Jurkat, Clone E6-1 (cell line): ENCODE results near the gene FAM170B.

ENCODE experiments used
- DNase-seq: peaks from one replicate; pipeline ENCODE4 v3.0.0-alpha.2; 2011; ENCODE audit warnings: low read depth, low spot score
- H3K4me3 ChIP-seq: 2 replicates; pipeline ENCODE4 v1.5.1; 2011; ENCODE audit warnings: mild to moderate bottlenecking, low read length, control low read depth, moderate library complexity

The FAM170B gene

DNA sequence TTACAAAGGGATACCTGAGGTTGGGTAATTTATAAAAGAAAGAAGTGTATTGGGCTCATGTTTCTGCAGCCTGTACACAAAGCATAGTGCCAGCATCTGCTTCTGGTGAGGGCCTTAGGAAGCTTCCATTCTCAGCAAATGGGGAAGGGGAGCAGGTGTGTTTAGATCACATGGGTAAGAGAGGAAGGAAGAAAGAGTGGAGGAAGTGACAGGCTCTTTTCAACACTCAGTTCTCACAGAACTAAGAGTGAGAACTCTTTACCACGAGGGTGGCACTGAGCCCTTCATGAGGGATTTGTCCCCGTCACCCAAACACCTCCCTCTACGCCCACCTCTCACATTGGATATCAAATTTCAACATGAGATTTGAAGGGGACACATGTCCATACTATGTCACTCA lies 506 bp upstream of the FAM170B start:
- DNase-seq, result peak; percentile 15
- no peak overlapping the region for H3K4me3 ChIP-seq

DNA sequence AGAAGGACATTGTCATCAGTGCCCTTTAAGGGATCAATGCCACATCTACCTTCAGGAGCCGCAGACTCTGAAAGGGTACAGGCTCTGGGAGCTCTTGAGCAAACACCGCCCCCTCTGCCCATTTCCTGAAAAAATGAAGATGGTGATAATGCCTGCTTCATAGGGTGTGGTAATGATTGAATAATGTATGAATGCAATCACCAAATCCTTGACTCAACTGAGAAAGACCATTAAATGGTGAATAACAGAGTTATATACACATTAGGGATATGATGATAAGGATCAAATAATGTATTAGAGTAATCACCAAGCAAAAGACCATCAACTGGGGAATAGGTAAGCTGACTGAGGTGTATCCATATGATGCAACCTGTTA lies 1.5 kb downstream of the FAM170B start:
- no peak overlapping the region for H3K4me3 ChIP-seq
- DNase-seq, result no peak

DNA sequence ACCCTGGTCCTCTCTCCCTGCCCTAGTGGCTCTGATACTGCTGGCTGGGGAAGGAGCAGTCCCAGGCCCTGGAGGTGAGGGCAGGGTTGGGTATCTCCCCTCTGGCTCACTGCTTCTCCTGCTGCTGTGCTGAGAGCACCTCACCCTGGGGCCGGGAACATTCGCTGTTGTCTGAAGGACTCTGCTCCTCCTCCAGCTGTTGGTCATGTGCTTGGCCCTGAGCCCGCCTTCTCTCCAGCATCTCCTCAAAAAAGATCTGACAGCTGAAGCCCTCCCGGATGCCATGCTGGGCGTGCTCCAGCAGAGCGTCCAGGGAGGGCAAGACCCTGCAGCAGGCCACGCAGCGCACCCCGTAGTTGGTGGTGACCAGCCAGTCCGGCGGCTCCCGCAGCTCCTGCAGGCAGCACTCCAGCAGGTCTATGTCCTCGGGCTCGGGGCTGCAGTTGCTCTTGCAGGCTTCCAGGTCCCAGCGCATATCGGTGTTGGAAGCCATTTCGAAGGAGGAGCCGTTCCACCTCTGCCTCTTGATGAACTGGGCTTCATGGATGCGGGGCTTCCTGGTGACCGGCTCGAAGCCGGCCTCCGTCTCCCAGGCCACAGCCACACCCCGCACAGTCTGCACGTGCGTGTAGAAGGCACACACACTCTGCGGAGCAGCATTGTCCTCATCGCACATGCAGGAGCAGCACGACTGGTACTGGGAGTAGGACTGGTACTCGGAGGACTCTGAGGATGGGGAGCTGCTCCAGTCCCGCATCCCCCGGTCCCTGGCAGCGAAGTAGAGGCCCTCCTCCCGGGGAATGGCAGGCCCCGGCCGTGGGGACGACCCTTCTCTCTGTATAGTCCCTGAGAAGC lies 2.1 kb downstream of the FAM170B start:
- H3K4me3 ChIP-seq, result no peak overlapping the region
- no peak for DNase-seq

DNA sequence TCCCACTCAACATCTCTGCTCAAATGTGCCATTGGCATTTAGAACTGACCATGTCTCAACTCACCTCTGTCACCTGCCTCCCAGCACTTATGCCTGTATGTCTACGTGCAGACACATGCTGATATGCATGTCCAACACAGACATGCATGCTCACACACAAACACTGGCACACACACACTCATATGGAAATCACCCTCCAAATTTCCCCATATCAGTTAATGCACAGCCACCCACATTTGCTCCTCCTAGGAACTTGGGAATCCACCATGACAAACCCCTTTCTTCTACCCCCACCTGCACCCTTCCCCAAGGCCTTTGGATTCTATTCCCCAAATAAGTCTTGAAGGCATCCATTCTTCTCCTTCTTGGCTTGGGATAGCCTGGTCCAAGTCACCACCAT lies 4.4 kb downstream of the FAM170B start:
- no peak for DNase-seq
- no peak overlapping the region for H3K4me3 ChIP-seq

DNA sequence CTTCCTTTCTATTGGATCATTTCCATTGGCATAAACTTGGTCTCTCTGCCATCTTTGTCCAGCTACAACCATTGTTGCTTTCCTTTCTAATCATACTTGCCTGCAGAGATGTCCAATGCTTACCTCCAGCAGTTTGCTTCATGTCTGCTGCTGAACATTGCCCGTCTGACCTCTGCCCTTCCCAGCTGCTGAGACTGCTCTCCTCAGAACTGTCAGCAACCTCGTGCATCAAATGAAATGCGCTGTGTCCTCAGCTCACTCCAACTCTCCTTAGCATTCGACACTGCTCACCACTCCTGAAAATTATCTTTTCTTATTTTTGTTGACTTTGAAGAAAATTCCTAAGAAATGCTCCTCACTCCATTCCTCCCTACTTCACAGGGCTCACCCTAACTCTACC lies 5.0 kb downstream of the FAM170B start:
- DNase-seq, result no peak
- no peak overlapping the region for H3K4me3 ChIP-seq

DNA sequence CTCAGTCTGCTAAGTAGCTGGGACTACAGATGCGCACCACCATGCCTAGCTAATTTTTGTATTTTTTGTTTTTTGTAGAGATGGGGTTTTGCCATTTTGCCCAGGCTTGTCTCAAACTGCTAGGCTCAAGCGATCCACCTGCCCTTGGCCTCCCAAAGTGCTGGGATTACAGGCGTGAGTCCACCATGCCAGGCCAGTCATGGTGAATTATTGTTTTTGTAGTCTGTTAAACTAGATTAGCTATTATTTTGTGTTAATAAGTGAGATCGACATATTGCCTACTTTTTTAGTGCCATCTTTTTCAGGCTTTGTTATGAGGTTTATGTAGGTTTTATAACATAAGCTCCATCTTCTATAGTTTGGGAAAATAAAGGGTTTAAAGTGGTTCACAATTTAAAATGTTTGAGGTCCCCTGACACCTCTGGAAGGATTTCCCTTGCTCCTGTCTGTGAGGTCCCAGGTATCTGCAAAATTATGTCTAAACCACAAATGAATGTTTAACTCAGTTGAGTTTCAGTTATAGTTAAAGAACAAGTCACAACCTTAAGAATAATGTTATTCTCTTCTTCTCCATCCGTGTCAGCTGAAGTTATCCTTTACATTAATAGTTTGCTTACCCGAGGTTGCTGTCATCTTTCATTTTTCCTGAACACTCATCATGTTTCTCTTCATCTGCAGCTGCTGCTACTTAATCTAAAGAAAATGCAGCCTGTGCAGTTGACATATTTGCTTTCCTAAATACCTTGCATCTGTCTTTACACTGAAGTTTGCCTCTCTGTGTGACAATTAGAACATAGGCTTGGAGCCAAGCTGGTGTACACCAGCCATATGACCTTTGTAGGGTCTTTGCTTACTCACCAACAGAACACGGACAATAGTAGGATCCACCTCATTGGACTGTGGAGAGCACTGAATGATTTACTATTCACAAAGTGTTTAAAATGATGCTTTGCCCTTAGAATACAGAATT lies 9.6 kb downstream of the FAM170B start:
- DNase-seq, result no peak
- no peak overlapping the region for H3K4me3 ChIP-seq

DNA sequence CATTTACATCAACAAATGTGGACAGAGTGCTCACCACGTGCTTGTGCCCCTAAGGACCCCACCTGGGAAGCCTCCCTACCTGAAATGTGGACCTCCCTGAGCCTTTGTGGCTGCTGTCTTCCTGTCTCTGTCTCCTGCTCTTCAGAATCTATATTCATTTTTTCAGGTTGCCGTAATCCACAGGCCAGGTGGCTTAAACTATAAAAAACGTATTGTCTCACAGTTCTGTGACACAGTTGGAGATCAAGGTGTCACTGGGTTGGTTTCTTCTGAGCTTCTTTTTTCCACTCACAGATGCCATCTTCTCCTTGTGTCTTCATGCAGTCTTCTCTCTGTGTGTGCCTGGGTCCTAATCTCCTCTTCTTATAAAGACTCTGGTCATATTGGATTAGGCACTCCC lies 12.9 kb downstream of the FAM170B start:
- H3K4me3 ChIP-seq, result no peak overlapping the region
- DNase-seq, result no peak

DNA sequence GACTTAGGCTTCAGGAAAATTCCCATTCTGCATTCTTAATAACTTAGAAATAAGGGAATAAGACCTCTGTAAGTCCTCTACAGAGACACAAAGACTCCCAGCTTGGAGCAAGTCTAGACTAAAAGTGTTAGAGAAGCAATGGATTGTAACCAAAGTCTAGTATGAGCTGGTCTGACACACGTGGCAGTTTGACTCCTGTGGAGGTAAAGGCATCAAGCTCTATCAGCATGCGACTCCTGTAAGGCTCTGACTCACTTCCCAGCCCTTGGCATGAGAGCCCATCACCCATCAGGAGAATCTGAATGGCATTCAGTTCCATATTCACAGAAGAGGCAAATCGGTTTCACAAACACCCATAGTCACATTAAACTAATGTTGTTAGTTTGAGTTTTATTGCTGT lies 14.1 kb downstream of the FAM170B start:
- DNase-seq, result no peak
- no peak overlapping the region for H3K4me3 ChIP-seq

DNA sequence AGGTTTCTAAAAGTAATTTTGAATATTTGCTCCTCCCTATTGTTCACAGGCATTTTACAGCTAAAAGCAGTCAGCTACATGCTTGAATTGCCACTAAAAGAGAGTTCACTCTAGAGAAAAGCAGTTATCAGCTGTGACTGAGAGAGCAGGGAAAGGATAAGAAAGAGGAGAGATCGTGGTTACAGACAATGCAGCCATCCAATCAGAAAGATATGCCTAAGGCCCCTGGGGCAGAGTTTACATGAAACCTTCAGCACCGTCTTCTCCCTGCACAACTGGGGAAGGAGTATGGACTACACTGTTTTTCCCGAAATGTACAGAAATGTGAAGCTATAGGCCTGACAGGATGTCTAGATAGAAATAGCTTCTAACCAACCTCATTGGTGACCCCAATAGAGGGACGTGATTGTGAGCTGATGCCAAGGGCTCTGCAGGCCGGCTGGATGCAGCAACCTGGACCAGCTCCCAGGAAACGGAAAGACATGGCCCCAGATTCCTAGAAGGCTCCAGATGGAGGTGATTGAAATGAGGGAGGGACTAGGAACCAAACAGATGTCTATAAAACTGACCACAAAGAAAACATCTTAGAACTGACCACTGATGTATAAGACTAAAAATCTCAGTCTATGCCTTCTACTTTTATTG lies 15.3 kb downstream of the FAM170B start:
- no peak for DNase-seq
- no peak overlapping the region for H3K4me3 ChIP-seq

DNA sequence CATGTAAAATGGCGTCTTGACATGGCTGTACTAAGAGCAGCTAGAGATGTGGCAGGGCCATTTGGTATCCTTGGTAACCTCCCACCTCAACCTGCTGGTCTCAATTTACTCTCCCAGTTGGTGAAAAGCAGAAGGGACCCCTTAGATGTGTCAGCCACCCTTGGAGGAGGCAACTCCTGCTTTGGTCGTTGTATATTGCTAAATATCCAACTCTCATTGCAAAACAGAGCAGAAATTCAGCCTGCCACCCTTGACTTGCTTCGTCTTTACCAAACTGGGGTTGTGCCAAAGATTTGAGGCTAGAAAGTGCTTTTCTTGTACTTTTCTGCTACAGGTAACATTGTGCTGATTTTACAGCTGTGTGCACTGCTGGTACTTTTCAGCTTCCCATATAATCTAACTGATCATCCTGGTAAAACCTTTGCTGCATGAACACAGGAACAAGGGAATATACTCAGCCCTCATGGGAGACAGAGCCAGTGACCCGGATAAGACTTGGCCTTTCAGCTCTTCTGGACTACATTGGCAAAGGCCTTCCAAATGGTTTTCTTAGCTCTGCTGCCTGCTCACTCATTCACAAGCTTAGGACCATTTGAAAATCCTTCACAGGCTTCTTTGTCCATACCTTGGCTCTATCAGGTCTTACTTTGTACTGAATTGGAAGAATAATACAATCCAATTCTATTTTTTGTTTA lies 16.3 kb downstream of the FAM170B start:
- DNase-seq, result no peak
- no peak overlapping the region for H3K4me3 ChIP-seq

DNA sequence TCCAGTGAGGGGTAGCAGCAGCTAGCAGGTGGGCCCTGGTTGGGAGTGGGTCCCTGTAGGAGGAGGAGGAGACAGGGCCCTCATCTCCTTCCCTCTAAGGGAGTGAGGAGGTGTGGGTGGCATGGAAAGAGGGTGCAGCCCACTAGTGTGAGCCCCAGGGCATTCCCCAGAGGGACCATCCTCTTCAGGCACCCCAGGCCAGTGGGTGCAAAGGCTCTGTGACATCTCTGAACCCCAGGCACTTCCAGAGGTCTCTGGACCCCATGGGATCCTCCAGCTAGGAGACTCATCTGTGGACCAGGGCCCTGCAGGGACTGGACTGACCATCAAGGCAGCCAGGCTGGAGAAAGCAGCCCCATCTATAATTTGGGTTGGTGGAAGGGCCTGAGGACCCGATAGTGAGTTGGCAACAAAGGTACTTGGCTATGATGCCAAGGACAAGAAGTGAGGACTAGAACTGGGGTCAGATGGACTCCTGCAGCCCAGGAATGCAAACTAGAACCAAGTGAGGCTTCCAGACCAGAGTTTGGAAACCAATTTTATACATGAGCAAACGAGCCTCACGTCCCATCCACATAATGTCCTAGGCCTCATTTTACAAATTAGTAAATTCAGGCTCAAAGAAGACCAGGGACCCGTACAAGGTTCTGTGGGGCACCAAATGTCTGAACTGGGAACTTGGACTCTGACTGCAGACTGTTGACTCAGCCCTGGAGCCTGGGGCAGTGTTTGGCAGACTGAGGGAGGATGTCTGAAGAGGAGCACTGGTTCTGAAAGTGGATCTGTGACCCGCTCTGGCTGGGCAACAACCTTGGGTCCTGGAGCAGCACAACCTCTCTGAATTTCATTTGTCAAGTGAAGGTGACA lies 17.1 kb downstream of the FAM170B start:
- no peak for DNase-seq
- no peak overlapping the region for H3K4me3 ChIP-seq

DNA sequence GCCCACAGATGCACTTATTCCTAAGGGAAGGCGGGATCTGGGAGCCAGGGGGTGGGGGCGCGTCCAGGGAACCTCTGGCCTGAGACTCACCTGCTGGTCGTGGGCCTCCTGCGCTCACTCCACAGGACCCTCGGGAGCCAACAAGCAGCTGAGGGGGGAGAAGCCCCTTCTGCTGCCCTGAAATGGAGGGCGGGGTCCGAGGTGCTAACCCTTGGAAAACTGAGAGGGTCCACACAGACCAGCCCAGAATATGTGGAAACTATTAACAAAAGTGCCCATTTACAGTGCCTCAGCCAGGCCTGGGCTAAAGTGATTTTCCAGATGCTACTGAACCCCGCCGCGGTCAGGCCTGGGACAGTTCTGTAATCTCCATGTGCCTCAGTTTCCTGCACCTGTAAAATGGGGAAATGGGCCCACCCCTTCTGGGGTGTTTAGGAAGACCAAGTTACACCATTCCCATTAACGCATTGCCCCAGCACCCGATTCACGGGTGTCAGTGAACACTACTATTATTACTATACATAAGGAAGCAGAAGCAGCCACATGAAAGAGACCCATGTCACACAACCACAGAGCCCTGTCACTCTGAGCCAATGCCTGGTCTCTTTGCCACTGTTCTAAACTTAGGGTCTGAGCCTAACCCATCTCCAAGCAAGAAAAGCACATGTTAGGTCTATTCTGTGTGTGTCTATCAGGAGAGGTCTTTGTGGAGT lies 17.9 kb downstream of the FAM170B start:
- H3K4me3 ChIP-seq, result no peak overlapping the region
- peak; percentile 42 for DNase-seq

DNA sequence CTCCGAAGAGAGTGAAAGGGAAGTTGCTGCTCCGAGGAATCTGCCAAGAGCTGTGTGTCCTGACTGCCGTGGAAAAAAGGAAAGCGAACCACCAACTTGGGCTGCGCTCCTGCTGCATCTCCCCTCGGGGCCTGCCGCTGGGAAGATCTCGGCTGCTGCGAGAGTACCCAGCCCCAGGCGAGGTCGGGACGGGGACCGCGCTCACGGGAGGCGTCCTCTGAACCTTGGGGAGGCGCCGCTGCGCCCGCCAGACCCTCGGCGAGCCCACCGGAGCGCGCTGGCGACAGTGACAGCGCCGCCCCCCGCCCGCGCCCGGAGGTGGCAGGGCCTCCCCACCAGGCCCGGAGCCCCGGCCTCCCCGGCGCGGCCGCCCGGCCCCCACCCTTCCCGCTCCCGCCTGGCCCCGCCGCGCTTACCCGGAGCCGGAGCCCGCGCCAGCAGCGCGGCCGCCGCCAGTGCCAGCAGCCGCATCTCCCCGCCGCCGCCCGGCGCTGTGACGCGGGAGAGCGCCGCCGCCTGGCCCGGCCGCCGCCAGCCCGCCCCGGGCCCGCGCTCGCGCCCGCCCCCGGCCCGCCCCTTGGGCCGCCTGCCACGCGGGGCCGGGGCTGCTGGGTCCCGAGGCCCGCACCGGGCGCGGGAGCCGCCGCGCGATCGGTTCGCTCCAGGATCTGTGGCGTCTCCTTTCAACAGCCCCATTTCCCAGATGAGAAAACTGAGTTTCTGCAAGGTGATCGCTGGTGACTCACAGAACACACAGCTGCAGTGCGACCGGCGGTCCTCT lies 18.6 kb downstream of the FAM170B start, which contains the start of gene VSTM4:
VSTM4 (minus strand) TSS at position 508 of the 781 bp plus-strand sequence; CDS start at position 471, 37 bp downstream.
- no peak for DNase-seq
- no peak within 1 kb of the TSS for H3K4me3 ChIP-seq

DNA sequence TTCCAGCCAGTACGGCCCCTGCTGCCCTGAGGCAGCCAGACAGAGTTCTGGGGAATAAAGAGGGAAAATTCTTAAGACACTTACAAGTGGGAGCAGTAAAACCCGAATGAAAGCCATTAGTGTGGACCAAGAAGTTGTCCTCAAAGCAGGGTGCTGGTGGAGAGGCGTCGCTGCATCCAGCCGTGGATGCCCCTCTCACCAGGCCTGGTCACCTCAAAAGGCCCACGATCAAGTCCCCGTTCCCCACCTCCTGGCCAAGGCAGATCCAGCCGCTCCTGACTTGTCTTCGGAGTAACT lies 19.2 kb downstream of the FAM170B start:
- H3K4me3 ChIP-seq, result no peak overlapping the region
- DNase-seq, result no peak

DNA sequence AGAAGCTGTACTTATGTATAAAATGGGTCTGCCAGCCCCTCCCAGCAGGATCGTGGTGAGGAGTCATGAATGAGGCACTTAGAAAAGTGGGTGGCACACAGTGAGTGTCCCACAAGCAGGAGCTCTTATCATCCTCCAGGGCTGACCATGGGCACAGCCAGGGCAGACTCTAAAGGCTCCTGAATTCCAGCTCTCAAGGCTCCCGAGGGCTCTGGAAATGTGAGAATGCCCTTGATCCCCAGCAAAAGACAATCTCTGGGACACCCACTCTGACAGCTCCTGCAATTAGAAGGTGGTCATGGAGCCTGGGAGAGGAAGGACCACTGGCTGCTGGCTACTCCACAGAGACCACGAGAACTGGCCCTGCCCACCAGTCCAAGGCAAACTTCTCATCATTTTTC lies 20.1 kb downstream of the FAM170B start:
- DNase-seq, result no peak

DNA sequence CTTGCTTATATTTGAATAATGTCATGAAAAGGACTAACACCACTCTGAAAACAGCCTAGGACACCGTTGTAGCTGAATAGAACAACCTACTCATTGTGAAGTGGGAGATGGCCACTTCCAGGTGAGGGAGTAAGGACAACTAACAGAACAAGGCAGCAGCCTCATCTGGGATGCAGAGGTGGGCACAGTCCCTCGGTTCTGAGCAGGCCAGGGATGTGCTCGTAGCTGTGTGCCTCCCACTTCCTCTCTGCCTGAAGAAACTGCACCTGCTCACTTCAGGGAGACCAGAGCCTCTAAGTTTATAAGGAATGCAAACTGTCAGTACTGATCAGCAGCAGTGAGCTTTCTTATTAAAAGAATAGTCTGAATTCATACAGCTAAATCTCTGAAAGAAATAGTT lies 21.0 kb downstream of the FAM170B start:
- no peak for DNase-seq
- H3K4me3 ChIP-seq, result no peak overlapping the region

More for the DNA sequence above, 20.1 kb downstream of the FAM170B start:
- no peak overlapping the region for H3K4me3 ChIP-seq

DNA sequence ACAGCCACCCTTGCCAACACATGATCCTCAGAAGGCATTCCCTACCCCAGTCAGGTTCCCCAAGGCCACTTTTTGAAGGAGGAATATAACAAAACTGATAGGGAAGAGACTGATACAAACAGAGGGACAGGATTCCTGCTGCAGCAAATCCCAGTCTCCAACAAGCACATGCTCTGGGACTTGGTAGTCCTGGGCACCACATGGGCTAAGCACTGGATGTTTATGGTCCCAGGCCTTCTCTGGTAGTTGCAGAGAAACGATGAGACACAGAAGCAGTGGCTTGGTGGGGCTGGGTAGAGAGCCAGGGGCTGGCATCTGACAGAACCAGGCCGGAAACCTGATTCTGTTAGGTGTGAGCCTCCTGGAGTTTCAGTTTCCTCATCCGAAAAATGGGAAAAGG lies 21.7 kb downstream of the FAM170B start:
- DNase-seq, result no peak
- H3K4me3 ChIP-seq, result no peak overlapping the region
